ENCODE measurements around the gene SASH1. TPM values are rescaled to one million over a fixed set of nuclear protein-coding genes. Genes with fewer than 3 reads are reported as not detected.

SASH1 gene
- total RNA-seq, 1 experiment from 2014 or later: 19.2 TPM

GRCh38 chr6:148495029-148495428, 152.4 kb downstream of the SASH1 start:
- Histone ChIP-seq H3K36me3 (ENCODE audit: insufficient read depth, low read length, poor library complexity, severe bottlenecking) (no peaks in the 10 kb centered on the region), H3K4me1 (ENCODE audit: insufficient read depth, low read length, poor library complexity, severe bottlenecking) (no peaks in the 10 kb centered on the region), H3K9me3 (ENCODE audit: low read depth, low read length, poor library complexity, severe bottlenecking) (no peaks in the 10 kb centered on the region), H3K27ac (ENCODE audit: low read depth, low read length, poor library complexity, severe bottlenecking) (no peak overlapping the region), H3K27me3 (replicated peaks; ENCODE audit: insufficient read depth, low read depth, low read length, poor library complexity) (no peaks in the 10 kb centered on the region), H3K4me3 (ENCODE audit: low read depth, low read length, poor library complexity, severe bottlenecking) (no peak overlapping the region)
- ChIA-PET CTCF (no interaction called here), POLR2A (ENCODE audit: low non-redundant PET) (no interaction called here)
- intact Hi-C loops (cut with micrococcal nuclease; ENCODE audit: unreplicated experiment): no loop called here
- DNase-seq (ENCODE audit: low spot score): no peak
- TF ChIP-seq CTCF (conservative IDR thresholded peaks at IDR 0.05; ENCODE audit: low read depth, low read length) (no peak), EZH2 (IDR thresholded peaks at IDR 0.05; ENCODE audit: borderline replicate concordance, low read depth, low read length, poor library complexity, severe bottlenecking) (no peak)
- BruUV-seq (replicated peaks): no TSS peak

GRCh38 chr6:148497257-148497656, 154.6 kb downstream of the SASH1 start:
- ChIA-PET CTCF (no interaction called here), POLR2A (ENCODE audit: low non-redundant PET) (no interaction called here)
- no peak overlapping the region for H3K4me3 ChIP-seq (ENCODE audit: low read depth, low read length, poor library complexity, severe bottlenecking)
- intact Hi-C loops (cut with micrococcal nuclease; ENCODE audit: unreplicated experiment): no loop called here
- H3K27ac ChIP-seq (ENCODE audit: low read depth, low read length, poor library complexity, severe bottlenecking): no peak overlapping the region
- no peaks in the 10 kb centered on the region for H3K9me3 ChIP-seq (ENCODE audit: low read depth, low read length, poor library complexity, severe bottlenecking)
- no TSS peak for BruUV-seq (replicated peaks)
- DNase-seq (ENCODE audit: low spot score): no peak
- H3K36me3 ChIP-seq (ENCODE audit: insufficient read depth, low read length, poor library complexity, severe bottlenecking): no peaks in the 10 kb centered on the region
- TF ChIP-seq CTCF (conservative IDR thresholded peaks at IDR 0.05; ENCODE audit: low read depth, low read length): no peak
- H3K4me1 ChIP-seq (ENCODE audit: insufficient read depth, low read length, poor library complexity, severe bottlenecking): peaks cover 13% of the 10 kb centered on the region
- H3K27me3 ChIP-seq (replicated peaks; ENCODE audit: insufficient read depth, low read depth, low read length, poor library complexity): no peaks in the 10 kb centered on the region

- no TSS peak for BruUV-seq (replicated peaks)
- CTCF ChIA-PET: no interaction called here
- DNase-seq (ENCODE audit: low spot score): no peak
- no peak for TF ChIP-seq CTCF (conservative IDR thresholded peaks at IDR 0.05; ENCODE audit: low read depth, low read length)
- no peak for TF ChIP-seq EZH2 (IDR thresholded peaks at IDR 0.05; ENCODE audit: borderline replicate concordance, low read depth, low read length, poor library complexity, severe bottlenecking)
- no peak overlapping the region for H3K4me3 ChIP-seq (ENCODE audit: low read depth, low read length, poor library complexity, severe bottlenecking)
- intact Hi-C loops (cut with micrococcal nuclease; ENCODE audit: unreplicated experiment): no loop called here
- H3K27ac ChIP-seq (ENCODE audit: low read depth, low read length, poor library complexity, severe bottlenecking): no peak overlapping the region
- H3K9me3 ChIP-seq (ENCODE audit: low read depth, low read length, poor library complexity, severe bottlenecking): no peaks in the 10 kb centered on the region
- no peaks in the 10 kb centered on the region for H3K27me3 ChIP-seq (replicated peaks; ENCODE audit: insufficient read depth, low read depth, low read length, poor library complexity)
- POLR2A ChIA-PET (ENCODE audit: low non-redundant PET): no interaction called here
- H3K4me1 ChIP-seq (ENCODE audit: insufficient read depth, low read length, poor library complexity, severe bottlenecking): peaks cover 13% of the 10 kb centered on the region
- no peaks in the 10 kb centered on the region for H3K36me3 ChIP-seq (ENCODE audit: insufficient read depth, low read length, poor library complexity, severe bottlenecking)
Observed at GRCh38 chr6:148497717-148498116, 155.1 kb downstream of the SASH1 start.

All from A673 (cell line).